Measurements from ENCODE around the gene SRSF4.
A peak's percentile ranks its signal among the peaks of the same experiment; 100 is the strongest.

SRSF4 gene

GRCh38 chr1:29213055-29213454, 31.4 kb upstream of the SRSF4 start:
- no peak overlapping the region for H3K4me2 ChIP-seq (ENCODE audit: low read length)
- H3K36me3 ChIP-seq (ENCODE audit: control insufficient read depth in 1 of 2, insufficient read depth in 2 of 2, low read length in 2 of 2) = peaks cover 27 to 29% of the 10 kb centered on the region in 2 experiments
- no peak overlapping the region for H3K4ac ChIP-seq (ENCODE audit: low read depth, low read length)
- no peak overlapping the region for H2BK5ac ChIP-seq (ENCODE audit: low read depth, low read length, poor library complexity)
- no peaks in the 10 kb centered on the region for H3K9me3 ChIP-seq (ENCODE audit: insufficient read depth, low read depth, low read length)
- no peak overlapping the region for H3K18ac ChIP-seq (ENCODE audit: low read length)
- no peak overlapping the region for H2BK120ac ChIP-seq (ENCODE audit: insufficient read depth, low read length, poor library complexity)
- no peak overlapping the region for H3K23ac ChIP-seq (ENCODE audit: low read length)
- H3K9ac ChIP-seq (ENCODE audit: low read length) = no peak overlapping the region
- no peak overlapping the region for H2AFZ ChIP-seq (ENCODE audit: insufficient read depth, low read length, poor library complexity)
- no peak for DNase-seq
- no peak overlapping the region for H3K14ac ChIP-seq (ENCODE audit: low read length)
- H3K4me3 ChIP-seq (ENCODE audit: low read depth, low read length) = no peak overlapping the region
- H3K79me1 ChIP-seq (ENCODE audit: low read length) = no peaks in the 10 kb centered on the region
- no peak overlapping the region for H2AK5ac ChIP-seq (ENCODE audit: low read length)
- H3K79me2 ChIP-seq (ENCODE audit: control insufficient read depth, insufficient read depth, low read length, poor library complexity) = no peaks in the 10 kb centered on the region
- no peak overlapping the region for H3K27ac ChIP-seq (ENCODE audit: low read depth, low read length)
- H4K8ac ChIP-seq (ENCODE audit: low read depth, low read length) = no peak overlapping the region
- H4K12ac ChIP-seq (ENCODE audit: low read depth, low read length) = no peak overlapping the region
- no peak overlapping the region for H2BK12ac ChIP-seq (ENCODE audit: low read length)
- peaks cover 0 to 2% of the 10 kb centered on the region in 2 experiments for H3K4me1 ChIP-seq (ENCODE audit: control insufficient read depth in 1 of 2, insufficient read depth in 2 of 2, low read length in 2 of 2)
- no peak overlapping the region for H4K91ac ChIP-seq (ENCODE audit: low read depth, low read length)
- WGBS (ENCODE audit: extremely low coverage, insufficient coverage, insufficient read length) = no CpG with 5 or more reads among the region's 5 CpGs
- no peaks in the 10 kb centered on the region for H3K27me3 ChIP-seq (ENCODE audit: insufficient read depth, low read length)

GRCh38 chr1:29211086-29212030, 29.7 kb upstream of the SRSF4 start:
- no peak for DNase-seq
- Histone ChIP-seq H3K4me1 (ENCODE audit: control insufficient read depth in 1 of 2, insufficient read depth in 2 of 2, low read length in 2 of 2) (peaks cover 2% of the 10 kb centered on the region in 2 experiments), H3K18ac (ENCODE audit: low read length) (no peak overlapping the region), H3K27ac (ENCODE audit: low read depth, low read length) (no peak overlapping the region), H4K8ac (ENCODE audit: low read depth, low read length) (no peak overlapping the region), H3K36me3 (ENCODE audit: control insufficient read depth in 1 of 2, insufficient read depth in 2 of 2, low read length in 2 of 2) (peaks cover 28 to 33% of the 10 kb centered on the region in 2 experiments), H4K12ac (ENCODE audit: low read depth, low read length) (no peak overlapping the region), H3K79me1 (ENCODE audit: low read length) (no peaks in the 10 kb centered on the region), H3K9ac (ENCODE audit: low read length) (no peak overlapping the region), H2AK5ac (ENCODE audit: low read length) (no peak overlapping the region), H2BK5ac (ENCODE audit: low read depth, low read length, poor library complexity) (no peak overlapping the region), H3K9me3 (ENCODE audit: insufficient read depth, low read depth, low read length) (no peaks in the 10 kb centered on the region), H3K4me3 (ENCODE audit: low read depth, low read length) (no peak overlapping the region), H3K14ac (ENCODE audit: low read length) (no peak overlapping the region), H3K23ac (ENCODE audit: low read length) (no peak overlapping the region), H2BK12ac (ENCODE audit: low read length) (no peak overlapping the region), H3K27me3 (ENCODE audit: insufficient read depth, low read length) (no peaks in the 10 kb centered on the region), H3K4me2 (ENCODE audit: low read length) (no peak overlapping the region), H3K4ac (ENCODE audit: low read depth, low read length) (no peak overlapping the region), H4K91ac (ENCODE audit: low read depth, low read length) (no peak overlapping the region), H2BK120ac (ENCODE audit: insufficient read depth, low read length, poor library complexity) (no peak overlapping the region), H3K79me2 (ENCODE audit: control insufficient read depth, insufficient read depth, low read length, poor library complexity) (no peaks in the 10 kb centered on the region), H2AFZ (ENCODE audit: insufficient read depth, low read length, poor library complexity) (no peak overlapping the region)
- WGBS (ENCODE audit: extremely low coverage, insufficient coverage, insufficient read length) = no CpG with 5 or more reads among the region's 12 CpGs

- H3K4me2 ChIP-seq (ENCODE audit: low read length) = no peak overlapping the region
- H3K18ac ChIP-seq (ENCODE audit: low read length) = no peak overlapping the region
- no peak overlapping the region for H2BK12ac ChIP-seq (ENCODE audit: low read length)
- no peak overlapping the region for H2BK120ac ChIP-seq (ENCODE audit: insufficient read depth, low read length, poor library complexity)
- no peak overlapping the region for H2BK5ac ChIP-seq (ENCODE audit: low read depth, low read length, poor library complexity)
- no peak overlapping the region for H3K14ac ChIP-seq (ENCODE audit: low read length)
- H3K27me3 ChIP-seq (ENCODE audit: insufficient read depth, low read length) = no peaks in the 10 kb centered on the region
- H4K12ac ChIP-seq (ENCODE audit: low read depth, low read length) = no peak overlapping the region
- no peak overlapping the region for H3K4me3 ChIP-seq (ENCODE audit: low read depth, low read length)
- H3K36me3 ChIP-seq (ENCODE audit: control insufficient read depth in 1 of 2, insufficient read depth in 2 of 2, low read length in 2 of 2) = peaks cover 23 to 31% of the 10 kb centered on the region in 2 experiments
- H3K27ac ChIP-seq (ENCODE audit: low read depth, low read length) = no peak overlapping the region
- peaks cover 2% of the 10 kb centered on the region in 2 experiments for H3K4me1 ChIP-seq (ENCODE audit: control insufficient read depth in 1 of 2, insufficient read depth in 2 of 2, low read length in 2 of 2)
- H3K9ac ChIP-seq (ENCODE audit: low read length) = no peak overlapping the region
- no peak overlapping the region for H2AFZ ChIP-seq (ENCODE audit: insufficient read depth, low read length, poor library complexity)
- no peak overlapping the region for H2AK5ac ChIP-seq (ENCODE audit: low read length)
- H4K91ac ChIP-seq (ENCODE audit: low read depth, low read length) = no peak overlapping the region
- H3K23ac ChIP-seq (ENCODE audit: low read length) = no peak overlapping the region
- no peaks in the 10 kb centered on the region for H3K79me1 ChIP-seq (ENCODE audit: low read length)
- H3K9me3 ChIP-seq (ENCODE audit: insufficient read depth, low read depth, low read length) = no peaks in the 10 kb centered on the region
- no peaks in the 10 kb centered on the region for H3K79me2 ChIP-seq (ENCODE audit: control insufficient read depth, insufficient read depth, low read length, poor library complexity)
- H3K4ac ChIP-seq (ENCODE audit: low read depth, low read length) = no peak overlapping the region
- no peak for DNase-seq
- no peak overlapping the region for H4K8ac ChIP-seq (ENCODE audit: low read depth, low read length)
- no CpG with 5 or more reads among the region's 7 CpGs for WGBS (ENCODE audit: extremely low coverage, insufficient coverage, insufficient read length)
Observed at GRCh38 chr1:29210278-29211085, 28.8 kb upstream of the SRSF4 start.

GRCh38 chr1:29209173-29209572, 27.5 kb upstream of the SRSF4 start:
- Histone ChIP-seq H3K27ac (ENCODE audit: low read depth, low read length) (no peak overlapping the region), H3K14ac (ENCODE audit: low read length) (no peak overlapping the region), H3K18ac (ENCODE audit: low read length) (no peak overlapping the region), H3K23ac (ENCODE audit: low read length) (no peak overlapping the region), H2AFZ (ENCODE audit: insufficient read depth, low read length, poor library complexity) (no peak overlapping the region), H4K12ac (ENCODE audit: low read depth, low read length) (no peak overlapping the region), H3K36me3 (ENCODE audit: control insufficient read depth in 1 of 2, insufficient read depth in 2 of 2, low read length in 2 of 2) (peaks cover 26 to 27% of the 10 kb centered on the region in 2 experiments), H3K4me1 (ENCODE audit: control insufficient read depth in 1 of 2, insufficient read depth in 2 of 2, low read length in 2 of 2) (peaks cover 2% of the 10 kb centered on the region in 2 experiments), H4K8ac (ENCODE audit: low read depth, low read length) (no peak overlapping the region), H4K91ac (ENCODE audit: low read depth, low read length) (no peak overlapping the region), H3K4ac (ENCODE audit: low read depth, low read length) (no peak overlapping the region), H2BK5ac (ENCODE audit: low read depth, low read length, poor library complexity) (no peak overlapping the region), H3K9ac (ENCODE audit: low read length) (no peak overlapping the region), H3K9me3 (ENCODE audit: insufficient read depth, low read depth, low read length) (no peaks in the 10 kb centered on the region), H3K27me3 (ENCODE audit: insufficient read depth, low read length) (no peaks in the 10 kb centered on the region), H3K4me2 (ENCODE audit: low read length) (no peak overlapping the region), H2AK5ac (ENCODE audit: low read length) (no peak overlapping the region), H3K79me2 (ENCODE audit: control insufficient read depth, insufficient read depth, low read length, poor library complexity) (no peaks in the 10 kb centered on the region), H2BK12ac (ENCODE audit: low read length) (no peak overlapping the region), H3K4me3 (ENCODE audit: low read depth, low read length) (no peak overlapping the region), H2BK120ac (ENCODE audit: insufficient read depth, low read length, poor library complexity) (no peak overlapping the region), H3K79me1 (ENCODE audit: low read length) (no peaks in the 10 kb centered on the region)
- no CpG with 5 or more reads among the region's 5 CpGs for WGBS (ENCODE audit: extremely low coverage, insufficient coverage, insufficient read length)
- DNase-seq = peak in 1 of 2 donors; percentile 54
